H9 (cell line): ENCODE measurements around the gene BPIFA3. TPM values are rescaled to one million over a fixed set of nuclear protein-coding genes. Genes with fewer than 3 reads are reported as not detected.

Experiments used
- DNase-seq: peaks from one replicate; pipeline ENCODE4 v3.0.0-alpha.2; 2017
- H2AFZ ChIP-seq: one replicate; pipeline ENCODE4 v1.6.1; 2013; ENCODE audit warnings: mild to moderate bottlenecking, low read length, control low read depth, moderate library complexity
- H2AK5ac ChIP-seq: 2 replicates; pipeline ENCODE4 v1.6.1; 2013; ENCODE audit warnings: low read length, control low read depth, mixed read lengths; ENCODE audit not compliant: insufficient read length
- H2BK120ac ChIP-seq: one replicate; pipeline ENCODE4 v1.6.1; 2013; ENCODE audit warnings: low read depth, mild to moderate bottlenecking, low read length, control low read depth, inconsistent platforms; ENCODE audit not compliant: poor library complexity, severe bottlenecking
- H2BK12ac ChIP-seq: 2 replicates; pipeline ENCODE4 v1.6.1; 2013; ENCODE audit warnings: low read length, control low read depth, mixed read lengths, low read depth; ENCODE audit not compliant: insufficient read length
- H2BK15ac ChIP-seq: 2 replicates; pipeline ENCODE4 v1.6.1; 2013; ENCODE audit warnings: low read depth, low read length, control low read depth
- H2BK20ac ChIP-seq: one replicate; pipeline ENCODE4 v1.6.1; 2013; ENCODE audit warnings: low read depth, mild to moderate bottlenecking, low read length, control low read depth, inconsistent platforms; ENCODE audit not compliant: poor library complexity, severe bottlenecking
- H2BK5ac ChIP-seq: 2 replicates; pipeline ENCODE4 v1.6.1; 2013; ENCODE audit warnings: low read length, control low read depth, mixed read lengths; ENCODE audit not compliant: insufficient read length
- H3K14ac ChIP-seq: 2 replicates; pipeline ENCODE4 v1.6.1; 2013; ENCODE audit warnings: low read length, control low read depth; ENCODE audit not compliant: insufficient read depth
- H3K18ac ChIP-seq: 2 replicates; pipeline ENCODE4 v1.6.1; 2013; ENCODE audit warnings: low read depth, mild to moderate bottlenecking, mixed read lengths, low read length, control low read depth; ENCODE audit not compliant: insufficient read length
- H3K23ac ChIP-seq: 2 replicates; pipeline ENCODE4 v1.6.1; 2013; ENCODE audit warnings: low read length, control low read depth, mixed read lengths, low read depth; ENCODE audit not compliant: insufficient read length
- H3K23me2 ChIP-seq: 2 replicates; pipeline ENCODE4 v1.6.1; 2013; ENCODE audit warnings: low read depth, mild to moderate bottlenecking, mixed read lengths, low read length, control low read depth; ENCODE audit not compliant: insufficient read length, poor library complexity, severe bottlenecking
- H3K27ac ChIP-seq: 2 replicates; pipeline ENCODE4 v1.5.1; 2013; ENCODE audit warnings: low read length, control low read depth, mixed read lengths, low read depth; ENCODE audit not compliant: insufficient read length
- H3K27me3 ChIP-seq: 2 replicates; pipeline ENCODE4 v1.6.1; 2013; ENCODE audit warnings: low read length, control low read depth, inconsistent platforms; ENCODE audit not compliant: insufficient read depth
- H3K4ac ChIP-seq: 2 replicates; pipeline ENCODE4 v1.6.1; 2013; ENCODE audit warnings: low read depth, mild to moderate bottlenecking, control low read depth, inconsistent platforms, low read length, moderate library complexity
- H3K4me1 ChIP-seq: 2 replicates; pipeline ENCODE4 v1.6.1; 2013; ENCODE audit warnings: low read length, control low read depth, inconsistent platforms; ENCODE audit not compliant: insufficient read depth
- H3K4me2 ChIP-seq: 2 replicates; pipeline ENCODE4 v1.6.1; 2013; ENCODE audit warnings: low read length, control low read depth, mixed read lengths; ENCODE audit not compliant: insufficient read length, insufficient read depth
- H3K56ac ChIP-seq: 2 replicates; pipeline ENCODE4 v1.6.1; 2013; ENCODE audit warnings: low read depth, mild to moderate bottlenecking, mixed read lengths, low read length, control low read depth; ENCODE audit not compliant: insufficient read length
- H3K79me1 ChIP-seq: 2 replicates; pipeline ENCODE4 v1.6.1; 2013; ENCODE audit warnings: low read depth, mild to moderate bottlenecking, moderate library complexity, low read length, control low read depth, inconsistent platforms; ENCODE audit not compliant: insufficient read depth, poor library complexity, severe bottlenecking
- H3K79me2 ChIP-seq: 2 replicates; pipeline ENCODE4 v1.6.1; 2013; ENCODE audit warnings: low read length, control low read depth, inconsistent platforms; ENCODE audit not compliant: insufficient read depth
- H3K9ac ChIP-seq: 2 replicates; pipeline ENCODE4 v1.6.1; 2013; ENCODE audit warnings: low read length, control low read depth, mixed read lengths; ENCODE audit not compliant: insufficient read length; ENCODE audit errors: extremely low read depth
- H3K9me3 ChIP-seq: one replicate; pipeline ENCODE4 v1.6.1; 2013; ENCODE audit warnings: low read depth, low read length, inconsistent platforms; ENCODE audit not compliant: control insufficient read depth
- H3T11ph ChIP-seq: one replicate; pipeline ENCODE4 v1.6.1; 2013; ENCODE audit warnings: mild to moderate bottlenecking, low read length, control low read depth, inconsistent platforms
- H4K20me1 ChIP-seq: one replicate; pipeline ENCODE4 v1.6.1; 2013; ENCODE audit not compliant: control insufficient read depth, insufficient read length, insufficient read depth
- H4K5ac ChIP-seq: 2 replicates; pipeline ENCODE4 v1.6.1; 2013; ENCODE audit warnings: low read depth, mild to moderate bottlenecking, mixed read lengths, low read length, control low read depth; ENCODE audit not compliant: insufficient read length
- H4K8ac ChIP-seq: replicated peaks from 2 replicates; pipeline ENCODE4 v1.6.1; 2013; ENCODE audit warnings: low read length, control low read depth, mixed read lengths, low read depth; ENCODE audit not compliant: insufficient read length
- H4K91ac ChIP-seq: 2 replicates; pipeline ENCODE4 v1.6.1; 2013; ENCODE audit warnings: low read depth, mild to moderate bottlenecking, moderate library complexity, mixed read lengths, low read length, control low read depth; ENCODE audit not compliant: insufficient read length
- H3K27ac Mint-ChIP-seq, 3 experiments: 2 replicates in 2 of 3; 3 replicates in 1 of 3; pipeline ENCODE4 v1.8.0; 2020 to 2021; ENCODE audit warnings: mixed read lengths in 3 of 3, mild to moderate bottlenecking in 1 of 3, moderate library complexity in 1 of 3
- H3K27me3 Mint-ChIP-seq: 2 replicates; pipeline ENCODE4 v1.8.0; 2021; ENCODE audit warnings: low read depth, mild to moderate bottlenecking, moderate library complexity, mixed read lengths
- H3K36me3 Mint-ChIP-seq, 3 experiments: 2 replicates in 2 of 3; 3 replicates in 1 of 3; pipeline ENCODE4 v1.8.0; 2020 to 2021; ENCODE audit warnings: low read depth in 3 of 3, mixed read lengths in 3 of 3; ENCODE audit not compliant: insufficient read depth in 1 of 3
- H3K4me1 Mint-ChIP-seq, 2 experiments: 2 replicates each; pipeline ENCODE4 v1.8.0; 2020; ENCODE audit warnings: mixed read lengths in 2 of 2
- H3K4me3 Mint-ChIP-seq, 2 experiments: 2 replicates in 1 of 2; 3 replicates in 1 of 2; pipeline ENCODE4 v1.8.0; 2020 to 2021; ENCODE audit warnings: mild to moderate bottlenecking in 2 of 2, mixed read lengths in 2 of 2, moderate library complexity in 1 of 2
- H3K9me3 Mint-ChIP-seq, 2 experiments: 2 replicates in 1 of 2; 3 replicates in 1 of 2; pipeline ENCODE4 v1.8.0; 2020; ENCODE audit warnings: mild to moderate bottlenecking in 2 of 2, mixed read lengths in 2 of 2, moderate library complexity in 1 of 2
- WGBS: extraction: QIAGEN DNeasy Blood & Tissue Kit; methylation state at CpG from one replicate; pipeline ENCODE4 v1.1.7; 2013; ENCODE audit warnings: missing lambda C conversion rate, low lambda C conversion rate, mixed read lengths; ENCODE audit not compliant: insufficient read length; ENCODE audit errors: extremely low coverage; 5-methylcytosine and 5-hydroxymethylcytosine counted together
- total RNA-seq: library from RNA; stranded (reverse); gene quantifications from 2 replicates; pipeline ENCODE4 v1.2.1, GENCODE V29; 2021
- TF ChIP-seq, protein P1 (sequence below): fragments of 200-600 bp; sonication (generic); conservative IDR thresholded peaks from 3 replicates; pipeline ENCODE4 v1.8.0; 2021; ENCODE audit warnings: antibody characterized with exemption, mild to moderate bottlenecking

BPIFA3 gene
- total RNA-seq, 1 experiment from 2014 or later: not detected

DNA sequence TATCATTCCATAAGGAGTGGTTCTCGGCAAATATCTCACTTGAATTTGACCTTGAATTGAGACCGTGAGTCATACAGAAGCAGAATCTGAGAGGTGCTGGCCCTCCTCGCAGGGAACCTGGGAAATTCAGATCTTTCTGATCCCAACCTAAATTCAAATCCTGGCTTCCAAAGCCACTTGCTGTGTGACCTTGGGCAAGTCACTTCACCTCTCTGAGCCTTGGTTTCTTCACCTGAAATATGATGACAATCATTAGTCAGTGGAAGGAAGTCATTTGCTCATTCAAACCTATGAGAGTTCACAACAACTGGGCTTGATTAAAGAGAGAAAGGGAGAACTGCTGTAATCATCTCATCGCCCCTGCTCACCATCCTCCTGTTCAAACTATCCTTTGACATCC lies 7.2 kb downstream of the BPIFA3 start:
- Histone ChIP-seq H4K5ac (no peak overlapping the region), H3K4me2 (no peak overlapping the region), H3T11ph (no peak overlapping the region), H3K9ac (no peak overlapping the region), H4K20me1 (no peaks in the 10 kb centered on the region), H2BK120ac (no peak overlapping the region), H3K23me2 (no peaks in the 10 kb centered on the region), H4K8ac (no peak overlapping the region), H2BK15ac (no peak overlapping the region), H2BK20ac (no peak overlapping the region), H3K27ac (no peak overlapping the region), H2BK12ac (no peak overlapping the region), H3K23ac (no peak overlapping the region), H3K14ac (no peak overlapping the region), H2BK5ac (no peak overlapping the region), H3K4ac (no peak overlapping the region), H4K91ac (no peak overlapping the region), H2AK5ac (no peak overlapping the region), H2AFZ (no peak overlapping the region), H3K18ac (no peak overlapping the region), H3K79me2 (no peaks in the 10 kb centered on the region), H3K56ac (no peak overlapping the region), H3K4me1 (no peaks in the 10 kb centered on the region), H3K9me3 (no peaks in the 10 kb centered on the region), H3K27me3 (no peaks in the 10 kb centered on the region), H3K79me1 (no peaks in the 10 kb centered on the region)
- Mint-ChIP-seq H3K36me3 (no peaks in the 10 kb centered on the region), H3K4me3 (no peak overlapping the region), H3K27ac (no peak overlapping the region), H3K27me3 (peaks cover 50% of the 10 kb centered on the region), H3K9me3 (no peaks in the 10 kb centered on the region), H3K4me1 (no peaks in the 10 kb centered on the region)
- DNase-seq: no peak
- WGBS: no CpG with 5 or more reads among the region's 4 CpGs
- TF ChIP-seq, protein P1, sequence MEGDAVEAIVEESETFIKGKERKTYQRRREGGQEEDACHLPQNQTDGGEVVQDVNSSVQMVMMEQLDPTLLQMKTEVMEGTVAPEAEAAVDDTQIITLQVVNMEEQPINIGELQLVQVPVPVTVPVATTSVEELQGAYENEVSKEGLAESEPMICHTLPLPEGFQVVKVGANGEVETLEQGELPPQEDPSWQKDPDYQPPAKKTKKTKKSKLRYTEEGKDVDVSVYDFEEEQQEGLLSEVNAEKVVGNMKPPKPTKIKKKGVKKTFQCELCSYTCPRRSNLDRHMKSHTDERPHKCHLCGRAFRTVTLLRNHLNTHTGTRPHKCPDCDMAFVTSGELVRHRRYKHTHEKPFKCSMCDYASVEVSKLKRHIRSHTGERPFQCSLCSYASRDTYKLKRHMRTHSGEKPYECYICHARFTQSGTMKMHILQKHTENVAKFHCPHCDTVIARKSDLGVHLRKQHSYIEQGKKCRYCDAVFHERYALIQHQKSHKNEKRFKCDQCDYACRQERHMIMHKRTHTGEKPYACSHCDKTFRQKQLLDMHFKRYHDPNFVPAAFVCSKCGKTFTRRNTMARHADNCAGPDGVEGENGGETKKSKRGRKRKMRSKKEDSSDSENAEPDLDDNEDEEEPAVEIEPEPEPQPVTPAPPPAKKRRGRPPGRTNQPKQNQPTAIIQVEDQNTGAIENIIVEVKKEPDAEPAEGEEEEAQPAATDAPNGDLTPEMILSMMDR: no peak
